Measurements from ENCODE around the gene ZP3. TPM values are rescaled to one million over a fixed set of nuclear protein-coding genes. Genes with fewer than 3 reads are reported as not detected.
"Not testable (repeated sequence)": the region's sequence is repeated elsewhere in the genome, so short reads cannot be mapped to it uniquely, and the experiment has no call there.

Gene ZP3
- total RNA-seq, 4 donors from 2014 or later: 1.2 to 19.4 (median 2.4) TPM; not detected in 1

DNA sequence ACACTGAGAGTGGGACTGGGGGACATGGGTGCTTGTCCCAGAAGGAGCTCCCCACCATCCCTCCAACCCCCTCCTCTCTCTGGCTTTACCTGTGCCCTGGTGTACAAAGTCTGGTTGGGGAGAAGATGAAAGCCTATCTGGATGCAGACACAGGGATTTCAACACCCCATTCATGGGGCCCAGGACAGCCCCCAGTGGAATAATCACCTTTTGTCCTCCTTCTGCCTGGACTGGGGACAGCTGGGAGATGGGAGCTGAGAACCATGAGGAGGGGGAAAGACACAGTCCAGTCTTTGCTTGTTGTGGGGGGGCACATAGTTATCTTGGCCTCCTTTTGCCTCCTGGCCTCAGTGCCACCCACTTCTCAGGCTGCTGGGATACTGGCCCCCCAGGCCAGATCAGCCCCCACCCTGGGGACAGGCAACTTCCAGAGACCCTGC, 16.6 kb upstream of the ZP3 start:
- TF ChIP-seq EP300 (IDR thresholded peaks at IDR 0.05) (no peak), POLR2A (IDR thresholded peaks at IDR 0.05) (no peak)
- TF ChIP-seq, protein P1, sequence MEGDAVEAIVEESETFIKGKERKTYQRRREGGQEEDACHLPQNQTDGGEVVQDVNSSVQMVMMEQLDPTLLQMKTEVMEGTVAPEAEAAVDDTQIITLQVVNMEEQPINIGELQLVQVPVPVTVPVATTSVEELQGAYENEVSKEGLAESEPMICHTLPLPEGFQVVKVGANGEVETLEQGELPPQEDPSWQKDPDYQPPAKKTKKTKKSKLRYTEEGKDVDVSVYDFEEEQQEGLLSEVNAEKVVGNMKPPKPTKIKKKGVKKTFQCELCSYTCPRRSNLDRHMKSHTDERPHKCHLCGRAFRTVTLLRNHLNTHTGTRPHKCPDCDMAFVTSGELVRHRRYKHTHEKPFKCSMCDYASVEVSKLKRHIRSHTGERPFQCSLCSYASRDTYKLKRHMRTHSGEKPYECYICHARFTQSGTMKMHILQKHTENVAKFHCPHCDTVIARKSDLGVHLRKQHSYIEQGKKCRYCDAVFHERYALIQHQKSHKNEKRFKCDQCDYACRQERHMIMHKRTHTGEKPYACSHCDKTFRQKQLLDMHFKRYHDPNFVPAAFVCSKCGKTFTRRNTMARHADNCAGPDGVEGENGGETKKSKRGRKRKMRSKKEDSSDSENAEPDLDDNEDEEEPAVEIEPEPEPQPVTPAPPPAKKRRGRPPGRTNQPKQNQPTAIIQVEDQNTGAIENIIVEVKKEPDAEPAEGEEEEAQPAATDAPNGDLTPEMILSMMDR (IDR thresholded peaks at IDR 0.05): no peak
- Histone ChIP-seq H3K27ac (no peak overlapping the region), H3K4me1 (no peaks in the 10 kb centered on the region), H3K4me3 (no peak overlapping the region), H3K36me3 (no peaks in the 10 kb centered on the region), H3K27me3 (no peaks in the 10 kb centered on the region), H3K9me3 (no peaks in the 10 kb centered on the region)
- no peak for DNase-seq (ENCODE audit: low spot score in 2 of 2)

DNA sequence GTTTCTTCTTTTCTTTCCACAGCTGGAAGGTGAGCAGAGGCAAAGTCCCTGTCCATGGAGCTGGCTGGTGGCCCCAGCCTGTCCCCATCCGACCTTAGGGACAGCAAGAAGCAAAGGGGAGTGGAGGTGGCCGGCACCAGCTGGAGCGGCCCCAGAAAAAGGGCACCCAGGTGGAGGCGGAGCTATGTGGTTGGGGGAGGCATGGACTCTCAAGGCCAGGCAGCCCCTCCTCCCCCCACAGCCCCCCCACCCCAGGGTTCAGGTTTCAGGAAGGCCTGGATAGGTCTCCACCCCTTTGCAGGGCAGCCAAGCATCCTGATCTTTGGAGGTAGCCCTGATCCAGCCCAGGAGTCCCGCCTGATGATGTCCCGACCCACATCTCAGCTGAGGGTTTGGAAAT, 15.2 kb upstream of the ZP3 start, which contains the start of gene SSC4D:
SSC4D (minus strand) TSS at position 161 of the 400 bp plus-strand sequence. CDS start 5,258 bp downstream, outside the sequence.
- TF ChIP-seq POLR2A (IDR thresholded peaks at IDR 0.05): no peak
- TF ChIP-seq EP300 (IDR thresholded peaks at IDR 0.05): no peak
- TF ChIP-seq, protein P1 (IDR thresholded peaks at IDR 0.05): no peak
- 49 to 54% methylated on average over 6 of the region's 6 CpGs for WGBS, 2 donors
- Histone ChIP-seq H3K27me3 (no peaks in the 10 kb centered on the region), H3K27ac (no peak within 1 kb of the TSS), H3K4me1 (no peaks in the 10 kb centered on the region), H3K9me3 (no peaks in the 10 kb centered on the region), H3K36me3 (no peaks in the 10 kb centered on the region), H3K4me3 (no peak within 1 kb of the TSS)
- no peak for DNase-seq (ENCODE audit: low spot score in 2 of 2)

DNA sequence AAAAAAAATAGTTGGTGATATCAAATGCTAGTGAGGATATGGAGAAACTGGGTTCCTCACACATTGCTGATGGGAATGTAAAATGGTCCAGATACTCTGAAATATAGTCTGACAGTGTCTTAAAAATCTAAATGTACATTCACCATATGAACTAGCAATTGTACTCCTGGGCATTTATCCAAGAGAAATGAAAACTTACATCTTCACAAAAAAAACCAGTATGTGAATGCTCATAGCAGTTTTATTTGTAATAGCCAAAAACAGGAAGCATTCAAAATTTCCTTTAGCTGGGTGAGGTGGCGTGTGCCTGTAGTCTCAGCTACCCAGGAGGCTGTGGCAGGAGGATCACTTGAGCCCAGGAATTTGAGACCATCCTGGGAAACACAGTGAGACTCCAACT, 13.1 kb upstream of the ZP3 start:
- 45 to 79% methylated on average over 1 of the region's 1 CpG for WGBS, 2 donors

DNA sequence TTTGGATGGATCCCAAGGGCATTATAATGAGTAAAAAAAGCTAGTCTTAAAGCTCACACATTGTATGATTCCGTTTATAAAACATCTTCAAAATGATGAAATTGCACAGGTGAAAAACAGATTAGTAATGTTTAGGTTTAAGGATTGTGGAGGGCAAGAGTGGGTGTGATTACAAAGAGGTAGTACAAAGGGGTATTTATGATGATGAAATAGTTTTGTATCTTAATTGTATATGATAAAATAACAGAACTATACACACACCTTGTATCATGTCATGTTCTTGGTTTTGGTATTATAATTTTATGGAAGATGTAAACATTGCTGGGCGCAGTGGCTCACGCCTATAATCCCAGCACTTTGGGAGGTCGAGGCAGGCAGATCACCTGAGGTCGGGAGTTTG, 12.5 kb upstream of the ZP3 start:
- Histone ChIP-seq H3K9me3 (no peaks in the 10 kb centered on the region), H3K4me1 (no peaks in the 10 kb centered on the region), H3K36me3 (no peaks in the 10 kb centered on the region), H3K27me3 (no peaks in the 10 kb centered on the region), H3K4me3 (no peak overlapping the region), H3K27ac (no peak overlapping the region)
- TF ChIP-seq, protein P1 (IDR thresholded peaks at IDR 0.05): no peak
- no peak for TF ChIP-seq POLR2A (IDR thresholded peaks at IDR 0.05)
- no peak for DNase-seq (ENCODE audit: low spot score in 2 of 2)
- WGBS, 2 donors: 80 to 82% methylated on average over 5 of the region's 5 CpGs

More for the DNA sequence above, 13.1 kb upstream of the ZP3 start:
- Histone ChIP-seq H3K9me3 (no peaks in the 10 kb centered on the region), H3K27me3 (no peaks in the 10 kb centered on the region), H3K36me3 (no peaks in the 10 kb centered on the region), H3K27ac (no peak overlapping the region), H3K4me3 (no peak overlapping the region), H3K4me1 (no peaks in the 10 kb centered on the region)
- TF ChIP-seq EP300 (IDR thresholded peaks at IDR 0.05) (no peak), POLR2A (IDR thresholded peaks at IDR 0.05) (no peak)
- TF ChIP-seq, protein P1 (IDR thresholded peaks at IDR 0.05): no peak
- DNase-seq (ENCODE audit: low spot score in 2 of 2): no peak

DNA sequence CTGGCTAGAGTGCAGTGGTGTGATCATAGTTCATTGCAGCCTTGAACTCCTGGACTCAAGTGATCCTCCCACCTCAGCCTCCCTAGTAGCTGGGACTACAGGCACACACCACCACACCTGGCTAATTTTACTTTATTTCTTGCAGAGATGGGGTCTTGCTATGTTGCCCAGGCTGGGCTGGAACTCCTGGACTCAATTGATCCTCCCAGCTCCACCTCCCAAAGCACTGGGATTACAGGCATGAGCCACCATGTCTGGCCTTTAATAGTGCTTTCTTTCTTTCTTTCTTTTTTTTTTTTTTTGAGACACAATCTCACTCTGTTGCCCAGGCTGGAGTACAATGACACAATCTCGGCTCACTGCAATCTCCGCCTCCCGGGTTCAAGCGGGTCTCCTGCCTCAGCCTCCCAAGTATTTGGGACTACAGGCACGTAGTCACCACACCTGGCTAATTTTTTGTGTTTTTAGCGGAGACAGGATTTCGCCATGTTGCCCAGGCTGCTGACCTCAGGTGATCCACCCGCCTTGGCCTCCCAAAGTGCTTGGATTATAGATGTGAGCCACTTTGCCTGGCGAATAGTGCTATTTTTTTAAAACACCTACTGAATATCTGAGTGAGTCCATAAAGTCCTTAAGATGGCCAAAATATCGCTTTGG, 7.0 kb upstream of the ZP3 start:
- not testable (repeated sequence) for H3K9me3 ChIP-seq; DNase-seq (ENCODE audit: low spot score in 2 of 2); H3K27ac ChIP-seq; H3K27me3 ChIP-seq; H3K4me1 ChIP-seq; H3K4me3 ChIP-seq; H3K36me3 ChIP-seq
- 84% methylated on average over 10 of the region's 10 CpGs for WGBS, 2 donors

DNA sequence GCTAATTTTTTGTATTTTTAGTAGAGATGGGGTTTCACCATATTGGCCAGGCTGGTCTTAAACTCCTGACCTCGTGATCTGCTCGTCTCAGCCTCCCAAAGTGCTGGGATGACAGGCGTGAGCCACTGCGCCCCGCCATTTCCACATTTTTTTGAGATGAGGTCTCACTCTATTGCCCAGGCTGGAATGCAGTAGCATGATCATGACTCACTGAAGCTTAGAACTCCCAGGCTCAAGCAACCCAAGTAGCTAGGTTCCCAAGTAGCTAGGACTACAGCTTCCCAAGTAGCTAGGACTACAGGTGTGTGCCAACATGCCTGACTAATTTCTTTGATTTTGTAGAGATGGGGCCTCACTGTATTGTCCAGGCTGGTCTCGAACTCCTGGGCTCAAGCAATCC, 3.7 kb upstream of the ZP3 start:
- 83 to 84% methylated on average over 6 of the region's 6 CpGs for WGBS, 2 donors
- not testable (repeated sequence) for H3K9me3 ChIP-seq; H3K36me3 ChIP-seq; DNase-seq (ENCODE audit: low spot score in 2 of 2); H3K4me3 ChIP-seq; H3K27ac ChIP-seq; H3K27me3 ChIP-seq; H3K4me1 ChIP-seq
